GM21381 (cell line): Measurements from ENCODE around the gene CDC42SE2.

Experiments used
- ATAC-seq: cut with Tn5 transposase; IDR thresholded peaks from one replicate; pipeline ENCODE4 v1.9.1; 2021; ENCODE audit warnings: mild to moderate bottlenecking, moderate library complexity; ENCODE audit not compliant: unreplicated experiment

CDC42SE2 gene

GRCh38 chr5:131426011-131426410 is 162.2 kb downstream of the CDC42SE2 start:
- no peak for ATAC-seq

GRCh38 chr5:131430794-131431193 is 166.9 kb downstream of the CDC42SE2 start:
- ATAC-seq: no peak

GRCh38 chr5:131431794-131432193 is 167.9 kb downstream of the CDC42SE2 start:
- no peak for ATAC-seq

GRCh38 chr5:131433109-131433508 is 169.3 kb downstream of the CDC42SE2 start:
- no peak for ATAC-seq

GRCh38 chr5:131436081-131436480 is 172.2 kb downstream of the CDC42SE2 start:
- ATAC-seq: no peak

- no peak for ATAC-seq
These were observed 177.3 kb downstream of the CDC42SE2 start for GRCh38 chr5:131441184-131441583.
